Left colon (tissue), 2 donors: ENCODE measurements around the gene KMT2D. TPM values are rescaled to one million over a fixed set of nuclear protein-coding genes. Genes with fewer than 3 reads are reported as not detected.
"Not testable (repeated sequence)": the region's sequence is repeated elsewhere in the genome, so short reads cannot be mapped to it uniquely, and the experiment has no call there.

Source experiments
- ATAC-seq: fragments of 200-7000 bp; cut with Tn5 transposase; one replicate; pipeline ENCODE4 v1.9.1; 2020; ENCODE audit warnings: mild to moderate bottlenecking, moderate library complexity
- DNase-seq, 2 donors: peaks; one replicate each; pipeline ENCODE4 v3.0.0-alpha.2; 2020
- intact Hi-C, 2 donors: fragments of 100-400 bp; cut with DNase I in 1 of 2; cut with micrococcal nuclease in 1 of 2; formaldehyde crosslinking; loops; one replicate each; pipeline versions ENCODE4 v1.11.2 to v1.14.0; 2022; cut with DNase I, micrococcal nuclease
- total RNA-seq, 2 donors: library from RNA; stranded (reverse); fragmentation: NEBNext Ultra II Directional; extraction: Animal tissue kit (Norgen Biotek cat#: 25700); gene quantifications; one replicate each; pipeline ENCODE4 v1.2.1, GENCODE V29; 2021
- donor health status: DM: no; HTN: no; CAD: no.
- donor health status: DM: yes; HTN: yes; CAD: no.

KMT2D gene
- total RNA-seq, 2 donors from 2014 or later = 68.8 to 82.8 TPM

DNA sequence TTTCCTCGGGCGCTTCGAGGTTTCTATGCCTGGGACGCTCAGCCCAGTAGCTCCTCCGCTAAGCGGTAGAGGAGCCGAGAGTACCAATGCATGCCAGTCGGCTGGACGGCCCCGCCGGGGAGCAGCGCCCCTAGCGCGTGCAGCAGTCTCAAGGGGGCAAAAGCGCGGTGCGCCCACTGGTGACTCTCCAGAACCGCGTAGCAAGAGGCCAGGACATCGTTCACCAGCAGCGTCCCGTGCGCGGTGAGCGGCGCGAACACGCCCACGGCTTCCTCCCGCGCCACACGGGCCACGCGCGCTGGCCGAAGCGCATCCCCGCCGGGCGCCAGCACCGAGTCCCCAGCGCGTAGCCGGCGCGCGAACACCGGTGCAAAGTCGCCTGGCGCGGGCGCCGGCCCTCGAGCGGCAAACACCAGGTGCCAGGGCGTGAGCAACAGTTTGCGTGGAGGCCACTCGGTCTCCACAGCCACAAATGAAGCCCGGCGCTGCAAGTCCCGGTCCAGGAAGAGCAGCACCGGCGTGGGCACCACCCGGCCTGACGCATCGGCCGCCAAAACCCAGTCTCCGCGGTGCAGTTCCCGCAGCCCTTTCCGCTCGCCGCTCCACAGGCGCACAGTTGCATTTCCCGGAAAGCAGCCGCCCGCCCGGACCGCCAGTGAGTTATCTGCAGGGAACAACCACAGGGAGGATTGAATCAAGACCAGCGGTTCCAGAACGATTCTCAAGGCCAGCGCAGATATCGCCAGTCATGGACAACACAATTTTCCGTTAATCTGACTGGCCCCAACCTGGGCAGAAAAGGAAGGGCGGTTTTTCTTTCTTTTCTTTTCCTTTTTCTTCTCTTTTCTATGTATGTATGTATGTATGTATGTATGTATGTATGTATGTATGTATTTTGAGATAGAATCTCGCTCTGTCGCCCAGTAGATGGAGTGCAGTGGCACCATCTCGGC, 29.5 kb upstream of the KMT2D start:
- intact Hi-C loops = loop anchor here in 1 of 2 donors (5.0 to 10.0 kb wide), 2 partner anchors 32 to 145 kb away; no protein-coding TSS in a partner anchor
- ATAC-seq = no peak
- peak in 1 of 2 donors; percentile 42 for DNase-seq

DNA sequence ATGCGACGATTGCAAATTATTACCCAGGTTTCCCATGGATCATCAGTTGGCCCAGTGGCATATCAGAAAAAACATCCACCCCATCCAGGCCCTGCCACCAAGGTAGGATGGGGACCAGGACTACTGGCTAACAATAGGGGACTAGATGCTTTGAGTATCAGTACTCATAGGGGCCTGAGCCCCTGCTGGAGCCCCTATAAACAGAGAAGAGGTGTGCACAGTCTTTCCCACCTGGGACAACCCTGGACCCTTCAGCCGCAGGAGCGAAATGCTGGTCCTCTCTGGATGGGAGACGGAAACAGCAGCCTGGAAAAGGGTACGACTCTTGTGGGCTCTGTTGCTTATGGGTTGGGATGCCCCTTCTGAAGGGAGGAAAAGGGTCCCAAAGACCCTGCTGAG, 28.3 kb upstream of the KMT2D start:
- DNase-seq (no peak), ATAC-seq (no peak)
- intact Hi-C loops = loop anchor here in 1 of 2 donors (5.0 to 10.0 kb wide), 2 partner anchors 33 to 146 kb away; no protein-coding TSS in a partner anchor

DNA sequence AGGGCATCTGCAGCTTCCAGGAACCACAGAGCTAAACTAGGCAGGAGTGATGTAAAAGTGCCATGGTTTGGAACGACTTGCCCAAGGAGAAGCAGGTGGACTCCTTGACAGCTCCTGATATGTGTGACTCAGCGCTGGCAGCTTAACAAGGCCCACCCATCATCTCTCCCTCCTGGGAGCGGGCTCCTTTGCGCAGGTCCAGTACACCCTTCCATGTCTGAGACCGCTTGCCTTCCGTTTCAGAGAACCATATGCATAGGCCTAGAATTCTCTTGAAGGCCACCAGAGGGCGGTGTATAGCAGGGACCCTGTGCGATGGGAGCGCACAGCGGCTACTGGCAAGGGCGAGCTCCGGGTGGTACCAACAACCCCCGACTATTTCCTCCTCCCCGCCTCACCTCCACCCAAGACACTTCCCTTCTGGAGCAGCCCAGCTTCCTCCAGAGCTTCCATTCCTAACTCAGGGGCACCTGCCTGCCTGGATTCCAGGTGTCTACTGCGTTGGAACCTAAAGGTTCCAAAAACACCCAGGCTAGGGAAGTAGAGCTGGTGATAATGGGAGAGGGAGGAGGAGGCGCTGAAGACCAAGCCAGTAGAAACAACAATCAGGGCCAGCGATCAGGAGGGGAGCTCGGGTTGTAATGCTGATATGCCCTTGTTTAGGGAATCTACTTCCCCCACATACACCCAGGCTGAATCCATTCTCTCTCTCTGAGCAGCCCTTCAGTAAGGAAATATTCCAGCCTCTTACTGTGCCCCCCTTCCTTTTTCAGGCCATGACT, 27.7 kb upstream of the KMT2D start:
- ATAC-seq = peak; percentile 93
- intact Hi-C loops = loop anchor here in 1 of 2 donors (5.0 to 10.0 kb wide), 2 partner anchors 34 to 146 kb away; no protein-coding TSS in a partner anchor
- DNase-seq = peak; percentile 66 to 73

DNA sequence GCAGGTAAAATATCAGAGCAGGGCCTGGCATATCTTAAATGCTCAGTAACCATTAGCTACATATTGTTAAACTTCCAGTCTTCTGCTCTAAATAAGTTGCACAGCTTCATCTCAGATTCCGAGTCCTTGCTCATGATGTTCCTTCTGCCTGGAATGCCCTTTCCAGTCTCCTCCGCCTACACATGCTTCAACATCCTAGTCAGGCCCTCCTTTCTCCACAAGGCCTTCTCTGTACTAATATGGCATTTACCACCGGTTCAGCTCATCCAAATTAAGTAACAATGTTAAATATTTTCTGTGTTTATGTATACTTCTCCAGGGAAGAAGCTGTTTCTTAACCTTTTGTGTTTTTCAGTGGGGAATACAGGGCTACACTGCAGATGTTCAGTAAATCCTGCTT, 25.5 kb upstream of the KMT2D start:
- no peak for ATAC-seq
- intact Hi-C loops = loop anchor here in 1 of 2 donors (5.0 to 10.0 kb wide), 2 partner anchors 36 to 149 kb away; no protein-coding TSS in a partner anchor

DNA sequence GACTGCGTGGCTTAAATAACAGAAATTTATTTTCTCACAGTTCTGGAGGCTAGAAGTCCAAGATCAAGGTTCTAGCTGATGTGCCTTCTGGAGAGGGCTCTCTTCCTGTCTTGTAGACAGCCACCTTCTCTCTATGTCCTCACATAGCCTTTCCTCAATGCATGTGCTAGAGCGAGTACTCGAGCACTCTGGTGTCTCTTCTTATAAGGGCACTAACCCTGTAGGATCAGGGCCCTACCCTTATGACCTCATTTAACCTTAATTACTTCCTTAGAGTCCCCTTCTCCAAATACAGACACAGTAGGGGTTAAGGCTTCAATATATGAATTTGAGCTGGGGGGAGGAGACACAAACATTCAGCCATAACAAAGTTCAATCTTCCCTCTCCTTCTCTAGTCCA, 23.8 kb upstream of the KMT2D start:
- intact Hi-C loops = loop anchor here in 1 of 2 donors (10.0 kb wide), 1 partner anchor 150 kb away; no protein-coding TSS in a partner anchor
- ATAC-seq = no peak
- no peak for DNase-seq

More for the DNA sequence above, 25.5 kb upstream of the KMT2D start:
- no peak for DNase-seq

DNA sequence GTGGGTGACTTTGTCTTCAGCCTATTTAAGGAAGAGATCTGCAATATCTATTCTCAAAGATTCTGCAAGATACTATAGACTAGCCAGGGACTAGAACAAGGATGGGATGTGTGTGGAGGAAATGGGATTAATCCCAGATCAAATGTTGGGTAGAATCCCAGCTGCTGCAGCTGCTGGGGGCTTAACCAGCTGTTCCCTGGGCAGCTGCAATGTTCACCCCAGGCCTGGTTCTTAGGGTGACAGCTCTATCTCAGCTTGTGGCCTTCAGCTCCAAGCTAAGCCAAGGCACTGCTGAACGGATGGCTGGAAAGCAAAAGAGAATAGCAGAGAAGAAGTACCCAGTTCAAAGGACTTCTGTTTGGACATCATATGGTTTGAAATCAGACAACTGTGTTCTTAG, 19.2 kb upstream of the KMT2D start:
- intact Hi-C loops = loop anchor here in 1 of 2 donors (10.0 kb wide), 1 partner anchor 155 kb away; no protein-coding TSS in a partner anchor
- no peak for DNase-seq

DNA sequence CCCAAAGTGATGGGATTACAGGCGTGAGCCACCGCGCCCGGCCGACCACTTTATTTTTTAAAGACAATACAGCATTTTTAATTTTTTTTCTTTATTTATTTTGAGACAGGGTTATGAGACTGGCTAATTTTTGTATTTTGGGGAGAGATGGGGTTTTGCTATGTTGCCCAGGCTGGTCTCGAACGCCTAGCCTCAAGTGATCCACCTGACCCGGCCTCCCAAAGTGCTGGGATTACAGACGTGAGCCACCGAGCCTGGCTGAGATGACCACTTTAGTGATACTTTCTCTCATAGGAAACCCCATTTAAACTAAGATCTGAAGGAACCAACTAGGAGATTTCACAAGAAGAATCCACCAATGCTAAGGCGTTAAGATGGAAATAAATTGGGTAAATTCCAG, 10.4 kb upstream of the KMT2D start:
- DNase-seq = no peak
- intact Hi-C loops = no loop called here
- no peak for ATAC-seq

More for the DNA sequence above, 19.2 kb upstream of the KMT2D start:
- ATAC-seq = no peak

DNA sequence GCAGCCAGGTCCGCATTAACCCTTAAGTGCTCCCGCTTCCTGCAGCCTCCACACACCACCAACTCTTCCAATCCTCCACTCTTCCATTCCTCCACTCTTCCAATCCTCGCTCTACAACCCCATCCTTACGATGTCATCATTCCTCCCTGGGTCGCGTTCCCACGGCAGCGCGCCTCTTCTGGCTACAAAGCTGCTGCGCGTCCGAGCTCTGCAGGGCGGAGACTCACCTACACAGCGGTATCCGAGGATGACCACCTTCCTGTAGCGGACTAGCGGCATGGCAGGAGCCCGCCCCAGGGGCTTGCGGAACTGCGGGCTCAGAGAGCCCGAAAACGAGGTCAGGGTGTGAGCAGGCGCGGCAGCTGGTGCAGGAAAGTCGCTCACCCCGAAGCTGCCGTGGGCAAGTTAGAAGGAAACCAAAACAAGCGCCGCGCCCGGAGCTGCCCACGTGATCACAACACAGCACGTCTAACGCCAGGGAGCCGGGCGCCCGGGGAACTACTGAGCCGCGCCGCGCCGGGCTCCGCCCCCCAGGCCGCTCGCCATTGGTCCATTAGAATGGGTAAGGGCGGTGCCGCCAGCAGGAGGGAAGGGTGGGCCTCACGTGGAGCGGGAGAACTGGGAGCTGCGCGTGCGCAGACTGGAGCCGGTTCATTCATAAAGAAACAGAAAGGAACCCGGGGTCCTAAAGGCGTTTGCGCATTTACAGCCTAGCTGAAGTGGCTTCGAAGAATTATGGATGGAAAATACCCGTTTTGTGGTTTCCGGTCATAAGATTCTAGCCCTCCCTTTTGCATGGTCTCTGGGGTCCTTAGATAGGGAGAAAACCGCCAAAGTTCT, 9.1 kb upstream of the KMT2D start, which contains the start of gene RHEBL1:
Gene RHEBL1, minus strand, starts transcription at position 473 of the 840 bp plus-strand sequence. Its CDS starts 194 bp downstream, at position 279.
- intact Hi-C loops = no loop called here
- peak; percentile 100 for ATAC-seq
- DNase-seq = peak; percentile 98 to 99

DNA sequence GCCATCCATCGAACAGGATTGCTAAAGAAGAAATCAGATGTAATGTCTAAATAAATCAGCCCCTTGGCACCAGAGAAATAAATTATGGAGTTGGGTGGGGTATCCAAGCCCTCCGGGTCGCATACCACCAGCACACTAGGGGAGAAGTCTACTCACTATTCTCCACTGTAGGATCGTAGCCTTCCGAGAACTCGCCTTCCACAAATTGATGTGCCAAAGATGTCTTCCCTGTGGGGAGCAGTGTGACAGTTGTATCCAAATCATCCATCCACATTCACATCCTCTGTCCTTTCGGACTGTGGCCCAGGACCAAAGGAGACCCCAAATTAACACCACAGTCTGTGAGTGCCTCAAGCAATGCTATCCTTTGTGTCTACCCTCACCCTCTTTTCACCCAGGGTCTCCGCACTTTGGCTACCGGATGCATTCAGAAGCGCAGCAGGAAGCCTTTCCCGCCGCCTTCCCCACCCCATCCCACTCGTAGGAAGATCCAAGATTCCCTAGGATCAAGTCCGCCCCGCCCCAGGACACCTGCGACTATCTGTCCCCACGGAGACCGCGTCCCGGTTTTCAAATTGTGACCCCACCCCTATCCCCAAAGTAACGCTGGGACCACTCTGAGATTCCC, 8.4 kb upstream of the KMT2D start:
- intact Hi-C loops = no loop called here
- DNase-seq = peak in 1 of 2 donors; percentile 38
- ATAC-seq = no peak

DNA sequence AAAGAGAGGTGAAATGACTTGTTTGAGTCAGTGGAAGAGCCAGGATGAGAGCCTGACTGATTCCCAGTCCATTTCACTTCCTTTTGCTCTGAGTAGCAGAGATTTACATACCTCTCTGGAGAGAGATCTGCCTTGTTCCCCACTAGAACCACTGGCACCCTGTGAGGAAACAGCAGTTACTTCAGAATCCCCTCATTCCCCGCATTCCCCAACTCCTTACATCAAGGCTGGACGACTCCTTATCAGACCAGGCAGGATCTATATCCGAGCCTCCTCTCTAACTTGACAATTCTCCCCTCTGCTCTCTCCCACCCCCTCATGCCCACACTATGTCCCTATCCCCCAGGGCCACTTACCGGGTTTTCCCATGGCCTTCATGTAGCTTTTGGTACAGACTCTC, 5.5 kb upstream of the KMT2D start:
- intact Hi-C loops = no loop called here
- DNase-seq (no peak), ATAC-seq (no peak)

DNA sequence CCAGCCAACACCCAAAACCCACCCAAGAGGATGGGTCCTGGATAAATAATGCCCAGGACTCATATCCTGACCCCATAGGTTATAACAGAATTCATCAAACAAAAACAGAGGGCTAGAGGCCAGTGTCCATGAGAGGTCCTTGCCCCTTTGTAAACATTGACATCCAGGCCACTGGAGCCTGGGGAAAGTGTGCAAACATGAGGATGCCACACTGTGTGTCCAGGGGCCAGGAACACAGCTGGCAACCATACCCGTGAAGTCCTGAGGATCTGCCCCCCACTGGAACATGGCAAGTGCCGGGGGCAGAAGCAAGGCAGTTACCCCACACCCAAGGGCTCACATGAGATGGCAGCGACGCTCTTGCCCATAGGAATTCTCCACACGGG, 4.2 kb upstream of the KMT2D start:
- ATAC-seq (no peak), DNase-seq (no peak)
- intact Hi-C loops = no loop called here

DNA sequence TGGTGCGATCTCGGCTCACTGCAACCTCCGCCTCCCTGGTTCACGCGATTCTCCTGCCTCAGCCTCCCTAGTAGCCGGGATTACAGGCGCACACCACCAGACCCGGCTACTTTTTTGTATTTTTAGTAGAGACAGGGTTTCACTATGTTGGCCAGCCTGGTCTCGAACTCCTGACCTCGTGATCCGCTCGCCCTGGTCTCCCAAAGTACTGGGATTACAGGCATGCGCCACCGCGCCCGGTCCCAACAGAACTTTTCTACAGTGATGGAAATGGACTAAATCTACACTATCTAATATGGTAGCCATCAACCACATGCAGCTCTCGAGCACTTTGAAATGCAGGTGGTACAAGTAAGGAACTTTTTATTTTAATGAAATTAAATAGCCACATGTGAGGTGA, 1.3 kb upstream of the KMT2D start:
- ATAC-seq, DNase-seq, intact Hi-C loops: not testable (repeated sequence)

DNA sequence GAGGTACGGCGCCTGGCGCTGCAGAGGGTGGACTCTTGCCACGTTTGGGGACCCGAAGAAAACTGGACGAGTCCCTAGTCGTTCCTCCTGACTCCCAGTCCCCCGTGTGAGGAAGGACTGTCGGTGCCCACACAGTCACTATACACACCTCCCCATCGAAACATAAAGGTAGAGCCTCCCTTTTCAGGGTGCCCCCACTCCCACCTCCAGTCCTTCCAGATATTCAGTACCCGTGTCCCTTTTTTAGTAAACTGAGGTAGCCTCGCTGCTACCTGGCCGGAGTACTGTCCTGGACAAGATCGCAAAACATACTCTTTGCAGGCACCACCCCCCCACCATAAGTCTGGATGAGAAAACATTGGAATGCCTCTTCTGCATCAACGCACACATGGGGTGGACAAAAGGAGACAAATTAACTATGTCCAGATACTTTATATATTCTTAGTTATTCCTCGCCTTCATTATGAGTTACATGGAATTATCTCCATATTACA, 610 bp upstream of the KMT2D start:
- DNase-seq = no peak
- ATAC-seq = no peak
- intact Hi-C loops = no loop called here

DNA sequence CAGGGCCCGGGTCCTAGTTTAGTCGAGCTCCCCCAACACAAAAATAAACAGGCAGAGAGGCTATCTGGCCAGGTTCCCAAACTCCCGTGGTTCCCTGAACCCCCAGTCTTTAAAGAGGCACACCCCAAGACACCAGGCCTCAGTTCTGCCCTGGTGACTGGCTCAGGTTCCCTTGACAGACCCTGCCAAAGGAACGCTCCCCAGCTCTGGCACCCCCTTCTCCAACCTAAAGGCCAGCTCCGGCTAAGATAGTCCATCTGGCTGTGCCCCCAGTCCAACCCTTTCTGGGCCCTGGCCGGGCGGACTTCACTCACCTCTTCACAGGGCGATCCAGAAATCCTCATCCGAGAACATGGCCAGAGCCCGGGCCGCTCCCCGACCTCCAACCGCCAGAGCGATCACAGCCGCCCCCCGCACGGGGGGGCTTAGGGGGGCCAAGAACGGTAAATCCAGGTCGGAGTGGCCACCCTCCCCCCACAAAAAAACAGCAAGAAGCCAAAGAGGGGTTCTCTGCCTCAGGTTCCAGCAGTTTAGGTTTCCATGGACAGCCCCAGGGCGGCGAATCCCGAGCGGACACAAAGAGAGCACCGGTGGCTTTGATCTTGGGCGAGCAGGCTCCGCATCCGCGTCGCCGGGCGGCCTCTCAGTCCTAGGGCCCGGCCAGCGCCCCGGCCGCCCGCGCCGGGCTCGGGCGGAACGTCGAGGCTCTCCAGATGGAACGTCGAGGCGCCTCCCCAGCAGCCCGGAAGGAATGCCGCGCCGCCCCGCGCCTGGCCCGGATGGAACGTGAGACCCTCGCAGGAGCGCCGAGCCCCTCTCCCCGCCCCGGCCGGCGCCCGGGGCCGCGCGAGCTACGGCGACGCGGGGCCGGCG, 1.1 kb downstream of the KMT2D start:
- peak; percentile 20 for ATAC-seq
- intact Hi-C loops = no loop called here
- DNase-seq = peak in 1 of 2 donors; percentile 45

DNA sequence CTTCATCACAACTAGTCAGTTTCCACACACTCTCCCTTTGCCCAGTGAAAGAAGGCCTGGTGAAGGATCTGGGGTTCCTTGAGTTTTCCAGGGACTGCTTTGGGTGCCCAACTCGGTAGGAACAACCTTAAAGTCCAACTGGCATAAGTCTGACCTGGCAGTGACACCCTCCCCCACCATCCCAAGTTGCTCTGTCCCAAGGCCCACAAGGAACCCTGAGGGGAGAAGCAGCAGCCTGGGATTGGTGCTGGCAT, 1.6 kb downstream of the KMT2D start:
- DNase-seq = peak in 1 of 2 donors; percentile 29
- intact Hi-C loops = no loop called here
- no peak for ATAC-seq

DNA sequence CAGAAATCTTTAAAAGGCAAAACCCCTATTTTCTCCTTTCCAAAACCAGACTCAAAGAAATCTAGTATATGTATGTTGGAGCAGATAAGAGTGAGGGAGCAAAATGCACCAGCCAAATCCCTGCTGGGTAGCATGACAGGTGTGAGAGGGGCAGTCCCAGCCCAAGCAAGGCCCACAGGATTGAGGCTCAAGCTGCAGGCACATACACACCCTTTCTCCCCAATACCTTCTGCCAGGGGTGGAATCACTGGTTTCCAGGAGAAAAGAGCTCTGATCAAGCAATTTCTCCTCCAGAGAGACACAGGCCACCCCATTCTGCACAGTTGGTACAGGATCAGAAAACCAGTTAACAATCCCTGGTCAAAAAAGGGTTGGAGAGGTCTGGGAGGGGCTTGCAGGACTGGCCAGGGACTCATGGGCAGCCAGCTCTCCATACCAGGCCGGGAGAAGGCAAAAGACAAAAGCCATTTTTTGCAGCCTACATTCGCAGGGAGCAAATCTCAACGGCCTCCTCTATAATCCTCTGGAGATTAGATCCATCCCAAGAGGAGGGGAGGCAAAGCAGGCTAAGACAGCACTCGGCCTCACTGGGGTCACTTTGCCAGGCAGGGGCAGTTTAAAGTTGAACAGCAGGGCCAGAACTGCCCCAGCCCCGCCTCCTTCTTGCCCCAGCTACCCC, 2.1 kb downstream of the KMT2D start:
- no peak for DNase-seq
- intact Hi-C loops = no loop called here
- no peak for ATAC-seq
